ENCODE data around the gene INPP5E. TPM values are rescaled to one million over a fixed set of nuclear protein-coding genes. Genes with fewer than 3 reads are reported as not detected.
A peak's percentile ranks its signal among the peaks of the same experiment; 100 is the strongest.

INPP5E gene
- total RNA-seq: 10 to 100 TPM; 13.9 to 14.8 TPM

GRCh38 chr9:136439481-136440408 is at the start of gene INPP5E:
Gene INPP5E (minus strand): TSS chr9:136439845. CDS start chr9:136439419, 426 bp downstream.
- intact Hi-C loops (cut with micrococcal nuclease): loop anchor here (2.0 kb wide), 1 partner anchor 35 kb away; no protein-coding TSS in a partner anchor
- peak; percentile 76 for DNase-seq
- Mint-ChIP-seq H3K4me1 (ENCODE audit: low read depth) (peaks cover 23% of the 10 kb centered on the region), H3K9me3 (no peaks in the 10 kb centered on the region), H3K36me3 (ENCODE audit: low read depth) (peaks cover 15% of the 10 kb centered on the region), H3K27me3 (ENCODE audit: low read depth) (no peaks in the 10 kb centered on the region), H3K27ac (peak within 1 kb of the TSS; percentile 56), H3K4me3 (peak within 1 kb of the TSS; percentile 79)
- CTCF ChIA-PET: interaction anchor here (0.6 to 1.5 kb wide), 6 partner anchors 14 to 350 kb away, joined by 3 to 5 read pairs (median 4); no protein-coding TSS in a partner anchor

GRCh38 chr9:136488247-136489214 is 48.9 kb upstream of the INPP5E start:
- Mint-ChIP-seq H3K27me3 (ENCODE audit: low read depth) (no peaks in the 10 kb centered on the region), H3K27ac (no peak overlapping the region), H3K4me1 (ENCODE audit: low read depth) (peaks cover 5% of the 10 kb centered on the region), H3K36me3 (ENCODE audit: low read depth) (no peaks in the 10 kb centered on the region), H3K9me3 (no peaks in the 10 kb centered on the region), H3K4me3 (no peak overlapping the region)
- peak; percentile 82 for DNase-seq
- CTCF ChIA-PET: interaction anchor here (0.7 to 8.6 kb wide), 16 partner anchors 15 to 256 kb away, joined by 3 to 88 read pairs (median 4); no protein-coding TSS in a partner anchor
- intact Hi-C loops (cut with micrococcal nuclease): loop anchor here (1.0 to 10.0 kb wide), 2 partner anchors 142 to 756 kb away; partner anchors contain the start of gene TUBB4B

GRCh38 chr9:136487672-136488071 is 48.0 kb upstream of the INPP5E start:
- peaks cover 5% of the 10 kb centered on the region for H3K4me1 Mint-ChIP-seq (ENCODE audit: low read depth)
- DNase-seq: no peak
- no peak overlapping the region for H3K4me3 Mint-ChIP-seq
- peaks cover 1% of the 10 kb centered on the region for H3K36me3 Mint-ChIP-seq (ENCODE audit: low read depth)
- no peak overlapping the region for H3K27ac Mint-ChIP-seq
- no peaks in the 10 kb centered on the region for H3K9me3 Mint-ChIP-seq
- CTCF ChIA-PET: interaction anchor here (0.6 to 8.6 kb wide), 13 partner anchors 16 to 514 kb away, joined by 3 to 88 read pairs (median 5); no protein-coding TSS in a partner anchor
- intact Hi-C loops (cut with micrococcal nuclease): loop anchor here (1.0 to 10.0 kb wide), 2 partner anchors 143 to 757 kb away; partner anchors contain the start of gene TUBB4B
- H3K27me3 Mint-ChIP-seq (ENCODE audit: low read depth): no peaks in the 10 kb centered on the region

GRCh38 chr9:136486823-136487620 is 47.4 kb upstream of the INPP5E start:
- Mint-ChIP-seq H3K9me3 (no peaks in the 10 kb centered on the region), H3K4me3 (no peak overlapping the region), H3K4me1 (ENCODE audit: low read depth) (peaks cover 7% of the 10 kb centered on the region), H3K27ac (no peak overlapping the region), H3K27me3 (ENCODE audit: low read depth) (no peaks in the 10 kb centered on the region), H3K36me3 (ENCODE audit: low read depth) (peaks cover 1% of the 10 kb centered on the region)
- intact Hi-C loops (cut with micrococcal nuclease): loop anchor here (10.0 kb wide), 1 partner anchor 758 kb away; the partner anchor contains the start of gene TUBB4B
- CTCF ChIA-PET: interaction anchor here (0.6 to 8.6 kb wide), 13 partner anchors 17 to 514 kb away, joined by 3 to 88 read pairs (median 5); no protein-coding TSS in a partner anchor
- no peak for DNase-seq

GRCh38 chr9:136486131-136486530 is 46.5 kb upstream of the INPP5E start:
- Mint-ChIP-seq H3K4me1 (ENCODE audit: low read depth) (peaks cover 16% of the 10 kb centered on the region), H3K27ac (no peak overlapping the region), H3K36me3 (ENCODE audit: low read depth) (peaks cover 1% of the 10 kb centered on the region), H3K4me3 (no peak overlapping the region), H3K27me3 (ENCODE audit: low read depth) (no peaks in the 10 kb centered on the region), H3K9me3 (no peaks in the 10 kb centered on the region)
- CTCF ChIA-PET: interaction anchor here (0.6 to 8.6 kb wide), 11 partner anchors 34 to 219 kb away, joined by 3 to 88 read pairs (median 5); no protein-coding TSS in a partner anchor
- intact Hi-C loops (cut with micrococcal nuclease): loop anchor here (10.0 kb wide), 1 partner anchor 759 kb away; the partner anchor contains the start of gene TUBB4B
- no peak for DNase-seq

- H3K36me3 Mint-ChIP-seq (ENCODE audit: low read depth): peaks cover 3% of the 10 kb centered on the region
- H3K9me3 Mint-ChIP-seq: no peaks in the 10 kb centered on the region
- H3K4me1 Mint-ChIP-seq (ENCODE audit: low read depth): peaks cover 20% of the 10 kb centered on the region
- H3K4me3 Mint-ChIP-seq: peak overlapping the region; percentile 29
- H3K27ac Mint-ChIP-seq: no peak overlapping the region
- peak; percentile 92 for DNase-seq
- H3K27me3 Mint-ChIP-seq (ENCODE audit: low read depth): no peaks in the 10 kb centered on the region
- CTCF ChIA-PET: interaction anchor here (0.6 to 8.6 kb wide), 19 partner anchors 33 to 223 kb away, joined by 3 to 88 read pairs (median 4); partner anchors contain the start of genes ENTR1 and PMPCA
- intact Hi-C loops (cut with micrococcal nuclease): loop anchor here (1.0 to 10.0 kb wide), 2 partner anchors 159 to 759 kb away; partner anchors contain the start of gene TUBB4B
These were observed 45.7 kb upstream of the INPP5E start for GRCh38 chr9:136485049-136486045.

GRCh38 chr9:136484153-136485048 is 44.8 kb upstream of the INPP5E start:
- intact Hi-C loops (cut with micrococcal nuclease): loop anchor here (1.0 to 10.0 kb wide), 3 partner anchors 160 to 760 kb away; partner anchors contain the start of genes CAMSAP1 and TUBB4B
- no peaks in the 10 kb centered on the region for H3K9me3 Mint-ChIP-seq
- peaks cover 7% of the 10 kb centered on the region for H3K36me3 Mint-ChIP-seq (ENCODE audit: low read depth)
- no peak for DNase-seq
- H3K27me3 Mint-ChIP-seq (ENCODE audit: low read depth): no peaks in the 10 kb centered on the region
- H3K27ac Mint-ChIP-seq: no peak overlapping the region
- peak overlapping the region; percentile 29 for H3K4me3 Mint-ChIP-seq
- peaks cover 27% of the 10 kb centered on the region for H3K4me1 Mint-ChIP-seq (ENCODE audit: low read depth)
- CTCF ChIA-PET: interaction anchor here (0.7 to 8.6 kb wide), 16 partner anchors 32 to 224 kb away, joined by 3 to 88 read pairs (median 4); partner anchors contain the start of genes ENTR1 and PMPCA

GRCh38 chr9:136483589-136484152 is 44.0 kb upstream of the INPP5E start:
- peaks cover 31% of the 10 kb centered on the region for H3K4me1 Mint-ChIP-seq (ENCODE audit: low read depth)
- H3K4me3 Mint-ChIP-seq: peak overlapping the region; percentile 99

More at GRCh38 chr9:136483589-136484152, 44.0 kb upstream of the INPP5E start:
- CTCF ChIA-PET: interaction anchor here (0.7 to 8.6 kb wide), 10 partner anchors 32 to 188 kb away, joined by 3 to 88 read pairs (median 8); partner anchors contain the start of genes ENTR1 and PMPCA
- Mint-ChIP-seq H3K36me3 (ENCODE audit: low read depth) (peaks cover 11% of the 10 kb centered on the region), H3K27me3 (ENCODE audit: low read depth) (no peaks in the 10 kb centered on the region), H3K9me3 (no peaks in the 10 kb centered on the region), H3K27ac (peak overlapping the region; percentile 94)
- peak; percentile 94 for DNase-seq
- intact Hi-C loops (cut with micrococcal nuclease): loop anchor here (1.0 to 10.0 kb wide), 12 partner anchors 56 to 761 kb away; partner anchors contain the start of genes CAMSAP1, DNLZ, NOTCH1 and PHPT1
